Measurements from ENCODE around the gene ZDHHC11B.
"Not testable (repeated sequence)": the region's sequence is repeated elsewhere in the genome, so short reads cannot be mapped to it uniquely, and the experiment has no call there.

ZDHHC11B gene

DNA sequence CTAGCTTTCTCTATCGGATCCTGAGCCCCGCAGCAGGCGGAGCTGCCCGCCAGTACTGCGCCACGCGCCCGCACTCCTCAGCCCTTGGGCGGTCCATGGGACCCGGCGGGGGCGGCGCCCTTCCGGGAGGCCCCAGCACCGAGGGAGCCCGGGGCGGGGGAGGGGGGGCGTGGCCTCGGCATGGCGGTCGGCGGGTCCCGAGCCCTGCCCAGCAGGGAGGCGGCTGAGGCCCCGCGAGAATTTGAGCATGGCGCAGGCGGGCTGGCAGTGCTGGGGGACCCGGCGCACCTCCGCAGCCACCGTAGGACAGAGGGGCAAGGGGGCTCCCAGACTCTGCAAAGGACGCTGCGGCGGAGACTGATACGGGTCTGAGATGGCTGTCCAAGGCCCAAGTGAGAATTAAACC, 6.8 kb downstream of the ZDHHC11B start:
- DNase-seq (ENCODE audit: low spot score): no peak
- H3K27ac ChIP-seq: no peak overlapping the region
- TF ChIP-seq, protein P1, sequence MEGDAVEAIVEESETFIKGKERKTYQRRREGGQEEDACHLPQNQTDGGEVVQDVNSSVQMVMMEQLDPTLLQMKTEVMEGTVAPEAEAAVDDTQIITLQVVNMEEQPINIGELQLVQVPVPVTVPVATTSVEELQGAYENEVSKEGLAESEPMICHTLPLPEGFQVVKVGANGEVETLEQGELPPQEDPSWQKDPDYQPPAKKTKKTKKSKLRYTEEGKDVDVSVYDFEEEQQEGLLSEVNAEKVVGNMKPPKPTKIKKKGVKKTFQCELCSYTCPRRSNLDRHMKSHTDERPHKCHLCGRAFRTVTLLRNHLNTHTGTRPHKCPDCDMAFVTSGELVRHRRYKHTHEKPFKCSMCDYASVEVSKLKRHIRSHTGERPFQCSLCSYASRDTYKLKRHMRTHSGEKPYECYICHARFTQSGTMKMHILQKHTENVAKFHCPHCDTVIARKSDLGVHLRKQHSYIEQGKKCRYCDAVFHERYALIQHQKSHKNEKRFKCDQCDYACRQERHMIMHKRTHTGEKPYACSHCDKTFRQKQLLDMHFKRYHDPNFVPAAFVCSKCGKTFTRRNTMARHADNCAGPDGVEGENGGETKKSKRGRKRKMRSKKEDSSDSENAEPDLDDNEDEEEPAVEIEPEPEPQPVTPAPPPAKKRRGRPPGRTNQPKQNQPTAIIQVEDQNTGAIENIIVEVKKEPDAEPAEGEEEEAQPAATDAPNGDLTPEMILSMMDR (conservative IDR thresholded peaks at IDR 0.05; ENCODE audit: low read depth): no peak
- ChIA-PET POLR2A (ENCODE audit: low non-redundant PET) (no interaction called here), CTCF (interaction anchor here (0.6 kb wide), 1 partner anchor 772 kb away, joined by 4 read pairs; no protein-coding TSS in a partner anchor)

DNA sequence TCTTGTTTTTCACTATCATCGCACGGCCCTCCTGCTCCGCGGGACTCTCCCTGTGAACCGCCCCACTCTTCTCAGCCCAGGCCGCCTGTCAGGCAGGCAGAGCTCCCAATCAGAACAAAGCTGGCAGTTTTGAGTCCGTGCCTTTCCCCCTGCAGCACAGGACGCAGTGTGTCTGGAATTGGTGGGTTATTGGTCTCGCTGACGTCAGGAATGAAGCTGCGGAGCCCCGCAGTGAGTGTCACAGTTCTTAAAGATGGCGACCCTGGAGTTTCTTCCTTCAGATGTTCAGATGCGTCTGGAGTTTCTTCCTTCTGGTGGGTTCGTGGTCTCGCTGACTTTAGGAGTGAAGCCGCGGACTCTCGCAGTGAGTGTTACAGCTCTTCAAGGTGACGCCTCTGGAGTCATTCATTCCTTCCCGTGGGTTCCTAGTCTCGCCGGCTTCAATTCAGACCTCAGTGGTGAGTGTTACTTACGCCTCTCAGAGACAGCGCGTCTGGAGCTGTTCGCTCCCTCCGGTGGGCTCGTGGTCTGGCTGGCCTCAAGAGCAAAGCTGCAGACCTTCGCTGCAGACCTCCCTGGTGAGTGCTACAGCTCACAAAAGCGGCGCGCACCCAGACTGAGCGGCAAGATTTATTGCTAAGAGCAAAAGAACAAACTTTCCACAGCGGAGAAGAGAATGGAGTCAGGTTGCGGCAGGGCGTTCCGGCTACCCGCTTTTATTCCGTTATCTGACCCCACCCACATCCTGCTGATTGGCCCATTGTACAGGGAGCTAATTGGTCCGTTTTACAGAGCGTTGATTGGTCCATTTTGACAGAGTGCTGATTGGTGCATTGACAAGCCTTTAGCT, 7.4 kb downstream of the ZDHHC11B start:
- no peak for DNase-seq (ENCODE audit: low spot score)
- ChIA-PET CTCF (interaction anchor here (0.6 kb wide), 1 partner anchor 773 kb away, joined by 4 read pairs; no protein-coding TSS in a partner anchor), POLR2A (ENCODE audit: low non-redundant PET) (no interaction called here)
- TF ChIP-seq, protein P1 (conservative IDR thresholded peaks at IDR 0.05; ENCODE audit: low read depth): no peak
- H3K27ac ChIP-seq: no peak overlapping the region

DNA sequence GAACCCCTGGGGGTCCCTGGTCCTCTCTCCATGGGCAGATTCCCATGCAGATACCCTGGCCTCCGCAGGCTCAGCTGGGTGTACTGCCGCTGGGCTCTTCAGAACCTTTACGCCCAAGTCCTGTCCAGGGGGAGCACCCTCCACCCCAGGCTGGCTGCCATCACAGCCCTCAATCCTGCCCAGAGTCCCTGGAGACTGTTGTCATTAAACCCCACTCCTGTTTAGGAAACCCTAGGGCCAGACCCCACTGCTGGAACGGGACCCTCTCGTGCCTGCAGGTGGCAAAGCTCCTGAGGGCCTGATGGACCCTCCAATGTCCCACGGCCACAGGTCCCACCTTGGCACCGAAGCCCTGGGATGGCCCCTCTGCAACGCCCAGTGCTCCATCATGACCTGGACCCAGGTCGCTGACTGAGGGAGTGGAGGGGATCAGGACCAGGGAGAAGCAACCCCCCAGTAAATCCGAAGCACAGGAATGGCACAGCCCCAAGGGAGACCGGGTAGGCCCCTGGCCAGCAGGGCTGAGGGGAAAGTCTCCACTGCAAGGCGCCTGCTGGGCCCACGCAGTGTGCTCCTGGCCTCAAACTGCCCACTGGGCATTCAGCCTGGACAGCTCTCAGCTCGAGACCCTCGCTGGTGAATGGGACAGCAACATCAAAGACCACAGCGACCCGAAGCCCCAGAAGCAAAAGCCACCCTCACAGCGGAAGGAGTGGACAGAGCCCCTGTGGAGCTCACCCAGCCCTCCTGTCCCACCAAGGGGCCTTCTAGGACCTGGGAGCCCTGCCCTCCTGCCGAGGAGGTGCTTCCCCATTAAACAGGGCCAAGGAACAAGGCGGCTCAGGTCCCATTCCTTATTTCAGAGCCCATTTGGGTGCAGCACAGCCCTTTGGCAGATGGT, 8.3 kb downstream of the ZDHHC11B start:
- TF ChIP-seq, protein P1 (conservative IDR thresholded peaks at IDR 0.05; ENCODE audit: low read depth): no peak
- POLR2A ChIA-PET (ENCODE audit: low non-redundant PET): no interaction called here
- no peak for DNase-seq (ENCODE audit: low spot score)
- CTCF ChIA-PET: no interaction called here
- H3K27ac ChIP-seq: no peak overlapping the region

DNA sequence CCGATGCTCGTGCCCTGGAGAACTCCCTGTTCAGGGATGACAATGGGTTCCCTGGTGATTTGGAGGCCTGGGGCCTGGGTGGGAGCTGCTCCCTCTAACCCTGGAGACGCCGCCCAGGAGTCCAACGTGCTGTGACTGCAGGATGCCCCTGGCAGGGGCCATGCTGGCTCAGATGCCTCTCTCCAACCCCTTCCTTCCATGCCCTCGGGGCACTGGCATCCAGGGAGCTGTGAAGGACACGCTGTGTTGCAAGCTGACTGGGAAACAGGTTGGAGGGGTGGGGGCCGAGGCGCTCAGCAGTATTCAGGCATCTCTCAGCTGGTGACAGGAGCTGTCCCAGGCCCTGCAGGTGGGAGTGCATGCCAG, 9.0 kb downstream of the ZDHHC11B start:
- POLR2A ChIA-PET (ENCODE audit: low non-redundant PET); CTCF ChIA-PET; DNase-seq (ENCODE audit: low spot score): not testable (repeated sequence)

DNA sequence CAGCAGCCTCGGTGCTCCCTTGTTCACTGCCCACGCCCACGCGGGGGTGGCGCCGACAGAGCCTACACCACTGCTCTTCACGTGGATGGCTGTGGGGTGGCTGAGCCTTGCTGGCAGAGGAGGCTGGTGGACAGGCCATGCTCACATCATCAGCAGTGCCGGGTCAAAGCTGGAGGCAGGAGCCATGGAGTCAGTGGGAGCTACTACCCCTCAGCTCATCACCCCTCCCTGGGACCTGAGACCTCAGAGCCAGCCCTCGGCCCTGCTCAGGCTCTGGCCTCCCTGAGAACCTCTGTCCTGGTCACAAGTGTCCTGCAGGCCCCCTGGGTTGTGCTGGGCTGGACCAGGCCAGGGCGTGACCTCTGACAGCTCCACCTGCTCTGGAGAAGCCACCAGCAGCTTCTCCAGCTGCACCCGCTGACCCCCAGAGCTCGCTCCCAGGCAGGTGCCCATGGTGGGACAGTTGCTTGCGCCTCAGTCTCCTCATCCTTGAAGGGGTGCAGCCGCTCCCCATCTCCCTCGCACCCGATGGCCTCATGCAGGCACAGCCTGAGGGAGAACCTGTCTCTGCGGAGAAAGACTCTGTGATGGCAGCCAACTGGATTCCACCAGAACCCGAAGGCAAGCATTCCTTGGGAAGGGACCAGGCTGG, 9.5 kb downstream of the ZDHHC11B start:
- DNase-seq (ENCODE audit: low spot score); H3K27ac ChIP-seq; CTCF ChIA-PET; POLR2A ChIA-PET (ENCODE audit: low non-redundant PET): not testable (repeated sequence)

More for the DNA sequence above, 9.0 kb downstream of the ZDHHC11B start:
- H3K27ac ChIP-seq: not testable (repeated sequence)

DNA sequence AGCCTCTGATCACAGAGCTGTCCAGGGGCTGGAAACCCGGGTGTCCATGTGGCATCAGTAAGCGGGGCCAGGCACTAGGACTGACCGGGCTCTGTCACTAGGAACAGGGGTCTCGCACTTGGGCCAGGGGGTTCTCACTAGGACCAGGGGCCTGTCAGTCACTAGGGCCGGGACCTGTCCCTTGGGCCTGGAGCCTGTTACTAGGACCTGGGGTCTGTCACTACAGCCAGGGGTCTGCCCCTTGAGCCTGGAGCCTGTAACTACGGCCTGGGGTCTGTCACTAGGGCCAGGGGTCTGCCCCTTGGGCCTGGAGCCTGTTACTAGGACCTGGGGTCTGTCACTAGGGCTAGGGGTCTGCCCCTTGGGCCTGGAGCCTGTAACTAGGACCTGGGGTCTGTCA, 10.2 kb downstream of the ZDHHC11B start:
- CTCF ChIA-PET; DNase-seq (ENCODE audit: low spot score); POLR2A ChIA-PET (ENCODE audit: low non-redundant PET); H3K27ac ChIP-seq: not testable (repeated sequence)

DNA sequence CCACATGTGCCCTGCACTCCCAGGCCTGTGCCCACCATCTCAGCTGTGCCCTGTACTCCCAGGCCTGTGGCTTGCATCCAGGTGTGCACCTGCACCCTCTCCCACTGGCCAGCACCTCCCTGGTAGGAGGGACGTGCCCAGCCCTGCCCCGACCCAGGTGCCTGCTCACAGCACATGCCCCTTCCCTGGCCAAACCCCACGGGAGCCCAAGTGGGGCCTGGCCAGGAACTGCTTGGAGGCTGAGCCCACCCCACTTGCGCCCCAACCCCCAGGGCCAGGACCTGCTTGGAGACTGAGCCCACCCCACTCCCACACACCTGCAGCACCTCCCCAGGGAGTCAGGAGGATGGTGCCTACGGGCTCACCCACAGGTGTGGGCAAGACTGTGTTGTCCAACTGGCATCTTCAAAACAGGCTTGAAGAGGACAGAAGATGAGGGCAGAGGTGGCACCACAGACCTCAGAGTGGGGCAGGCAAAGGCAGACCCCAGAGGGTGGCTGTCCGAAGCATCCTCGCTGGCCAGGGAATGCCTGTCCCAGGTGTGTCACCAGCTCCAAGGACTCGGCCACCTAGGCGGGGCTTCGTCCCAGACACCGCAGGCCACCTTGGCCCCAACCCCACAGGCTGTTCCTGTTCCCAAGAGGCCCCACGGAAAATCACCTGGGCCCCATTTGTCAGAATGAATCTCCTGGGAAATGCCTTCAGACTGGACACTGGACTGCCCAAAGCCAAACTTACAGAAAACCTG, 10.8 kb downstream of the ZDHHC11B start:
- TF ChIP-seq, protein P1 (conservative IDR thresholded peaks at IDR 0.05; ENCODE audit: low read depth): no peak
- H3K27ac ChIP-seq: no peak overlapping the region
- CTCF ChIA-PET: no interaction called here
- DNase-seq (ENCODE audit: low spot score): no peak
- POLR2A ChIA-PET (ENCODE audit: low non-redundant PET): no interaction called here

DNA sequence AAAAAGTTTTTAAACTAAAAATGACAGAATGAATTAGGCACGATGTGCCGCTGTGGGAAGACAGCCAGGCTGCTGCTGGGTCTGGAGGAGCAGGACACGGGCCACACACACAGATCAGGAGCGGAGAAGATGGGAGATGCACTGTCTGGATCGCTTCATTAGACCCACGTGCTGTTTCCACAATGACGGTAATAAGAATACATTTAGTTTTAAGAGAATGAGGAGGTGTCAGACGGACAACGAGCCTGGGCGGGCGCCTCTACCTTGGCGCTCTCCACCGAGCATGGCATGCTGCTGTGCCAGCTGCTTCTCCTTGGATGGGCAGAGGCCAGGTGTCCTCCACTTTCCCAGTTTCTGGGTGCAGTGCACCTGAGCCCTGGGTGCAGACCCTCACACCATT, 11.6 kb downstream of the ZDHHC11B start:
- H3K27ac ChIP-seq; CTCF ChIA-PET; POLR2A ChIA-PET (ENCODE audit: low non-redundant PET); DNase-seq (ENCODE audit: low spot score): not testable (repeated sequence)

DNA sequence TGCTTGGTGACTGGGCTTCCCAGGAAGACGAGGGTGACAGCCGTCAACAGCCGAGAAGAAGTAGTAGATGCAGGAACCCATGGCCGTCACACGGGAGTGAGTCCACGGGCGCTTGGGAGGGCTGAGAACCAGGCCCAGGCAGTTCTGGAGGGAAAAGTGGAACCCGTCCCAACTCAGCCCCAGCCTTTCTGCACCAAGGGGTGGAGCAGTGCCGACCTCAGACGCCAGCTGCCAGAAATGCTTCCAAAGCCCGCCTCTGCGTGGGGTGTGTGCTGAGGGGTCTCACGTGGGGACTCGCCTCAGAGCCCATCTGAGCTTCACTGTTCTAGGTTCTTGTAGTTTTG, 12.0 kb downstream of the ZDHHC11B start:
- POLR2A ChIA-PET (ENCODE audit: low non-redundant PET); H3K27ac ChIP-seq; DNase-seq (ENCODE audit: low spot score); CTCF ChIA-PET: not testable (repeated sequence)

DNA sequence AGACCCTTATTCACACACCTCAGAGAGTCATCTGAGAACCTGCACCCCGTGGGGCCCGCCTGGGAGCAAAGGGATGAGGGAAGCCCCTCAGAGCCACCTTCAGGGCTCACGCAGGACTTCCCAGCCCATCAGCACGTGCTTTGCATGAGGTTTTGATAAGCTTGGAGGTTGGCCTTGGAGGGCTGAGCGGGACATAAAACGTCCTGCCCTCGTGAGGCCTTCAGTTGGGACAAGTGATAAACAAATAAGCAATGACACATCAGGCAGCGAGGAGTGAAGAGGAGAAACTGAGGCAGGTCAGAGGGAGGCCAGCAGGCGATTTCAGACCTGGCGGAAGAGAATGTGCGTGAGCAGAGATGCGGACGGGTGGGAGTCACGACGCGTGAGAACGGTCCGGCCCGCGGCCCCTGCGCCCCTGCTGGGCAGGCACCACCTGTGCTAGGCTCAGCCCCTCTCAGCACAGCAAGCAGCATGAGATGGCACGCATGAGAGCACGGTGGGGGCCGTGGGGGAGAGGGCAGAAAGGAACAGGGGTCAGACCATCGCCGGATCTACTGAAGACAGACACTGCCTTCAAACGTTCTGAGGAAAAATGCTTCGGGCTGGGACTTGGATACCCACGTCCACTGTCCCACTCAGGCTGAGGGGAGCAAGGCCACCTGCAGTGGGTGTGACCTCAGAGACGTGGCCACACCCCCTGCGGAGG, 12.5 kb downstream of the ZDHHC11B start:
- CTCF ChIA-PET: not testable (repeated sequence)

More for the DNA sequence above, 12.5 kb downstream of the ZDHHC11B start:
- POLR2A ChIA-PET (ENCODE audit: low non-redundant PET); DNase-seq (ENCODE audit: low spot score); H3K27ac ChIP-seq: not testable (repeated sequence)

All from RWPE1 (cell line).